Measurements from ENCODE around the gene SLC38A10.
"Not testable (repeated sequence)": the region's sequence is repeated elsewhere in the genome, so short reads cannot be mapped to it uniquely, and the experiment has no call there.

The SLC38A10 gene

GRCh38 chr17:81228420-81228819 is 66.7 kb downstream of the SLC38A10 start:
- DNase-seq (ENCODE audit: low spot score): no peak

GRCh38 chr17:81227630-81228029 is 67.5 kb downstream of the SLC38A10 start:
- DNase-seq (ENCODE audit: low spot score): not testable (repeated sequence)

- DNase-seq (ENCODE audit: low spot score): no peak
Observed at GRCh38 chr17:81223762-81224130, 71.4 kb downstream of the SLC38A10 start.

- DNase-seq (ENCODE audit: low spot score): peak; percentile 100
Observed at GRCh38 chr17:81222906-81223761, 72.0 kb downstream of the SLC38A10 start, which contains the start of gene CEP131. Gene CEP131 (minus strand): TSS chr17:81222965. CDS start chr17:81220056, 2,909 bp downstream.

- no peak for DNase-seq (ENCODE audit: low spot score)
Observed at GRCh38 chr17:81222620-81222905, 72.5 kb downstream of the SLC38A10 start.

GRCh38 chr17:81221842-81222619 is 73.1 kb downstream of the SLC38A10 start:
- DNase-seq (ENCODE audit: low spot score): peak; percentile 43

GRCh38 chr17:81221371-81221841 is 73.7 kb downstream of the SLC38A10 start:
- DNase-seq (ENCODE audit: low spot score): no peak

- DNase-seq (ENCODE audit: low spot score): no peak
Observed at GRCh38 chr17:81219476-81220180, 75.5 kb downstream of the SLC38A10 start.

GRCh38 chr17:81218991-81219390 is 76.1 kb downstream of the SLC38A10 start:
- no peak for DNase-seq (ENCODE audit: low spot score)

GRCh38 chr17:81218459-81218858 is 76.6 kb downstream of the SLC38A10 start:
- DNase-seq (ENCODE audit: low spot score): no peak

GRCh38 chr17:81217491-81217890 is 77.6 kb downstream of the SLC38A10 start:
- no peak for DNase-seq (ENCODE audit: low spot score)

GRCh38 chr17:81213978-81214377 is 81.1 kb downstream of the SLC38A10 start:
- no peak for DNase-seq (ENCODE audit: low spot score)

- no peak for DNase-seq (ENCODE audit: low spot score)
Observed at GRCh38 chr17:81212365-81212764, 82.7 kb downstream of the SLC38A10 start.

GRCh38 chr17:81210868-81211267 is 84.2 kb downstream of the SLC38A10 start:
- peak; percentile 65 for DNase-seq (ENCODE audit: low spot score)

- DNase-seq (ENCODE audit: low spot score): no peak
Observed at GRCh38 chr17:81210466-81210865, 84.6 kb downstream of the SLC38A10 start.

- no peak for DNase-seq (ENCODE audit: low spot score)
Observed at GRCh38 chr17:81209141-81209540, 86.0 kb downstream of the SLC38A10 start.

- no peak for DNase-seq (ENCODE audit: low spot score)
Observed at GRCh38 chr17:81208651-81209050, 86.5 kb downstream of the SLC38A10 start.

- no peak for DNase-seq (ENCODE audit: low spot score)
Observed at GRCh38 chr17:81207610-81208581, 87.2 kb downstream of the SLC38A10 start.

- no peak for DNase-seq (ENCODE audit: low spot score)
Observed at GRCh38 chr17:81206657-81207056, 88.5 kb downstream of the SLC38A10 start.

- no peak for DNase-seq (ENCODE audit: low spot score)
Observed at GRCh38 chr17:81206166-81206565, 88.9 kb downstream of the SLC38A10 start.

GRCh38 chr17:81204578-81204977 is 90.5 kb downstream of the SLC38A10 start:
- no peak for DNase-seq (ENCODE audit: low spot score)

All from hepatic stellate cell (primary cell).